Naive thymus-derived CD4-positive, alpha-beta T cell (primary cell): ENCODE measurements around the gene MEX3C. TPM values are rescaled to one million over a fixed set of nuclear protein-coding genes. Genes with fewer than 3 reads are reported as not detected.
A peak's percentile ranks its signal among the peaks of the same experiment; 100 is the strongest.

Experiments used
- ATAC-seq: fragments of 150-1000 bp; cut with Tn5 transposase; 2 replicates; pipeline ENCODE4 v1.10.0; 2021; ENCODE audit warnings: mild to moderate bottlenecking, moderate library complexity
- CTCF ChIA-PET: fragments of 350-600 bp; sonication (Branson Sonifier 250); formaldehyde crosslinking; loops from one replicate; lab custom pipeline; 2021; ENCODE audit warnings: antibody characterized with exemption; lab: Charles Lee
- POLR2A ChIA-PET: fragments of 350-600 bp; sonication (Branson Sonifier 250); formaldehyde crosslinking; loops from one replicate; lab custom pipeline; 2021; ENCODE audit warnings: antibody characterized with exemption, inconsistent platforms; lab: Charles Lee
- DNase-seq, 9 donors: peaks; one replicate each; pipeline versions ENCODE4 v3.0.0 to v3.0.0-alpha.2; 2020 to 2022; ENCODE audit warnings: mixed read lengths in 1 of 9
- H3K27ac ChIP-seq: one replicate; pipeline ENCODE4 v1.7.0; 2013; ENCODE audit warnings: mild to moderate bottlenecking, low read depth, low read length, moderate library complexity
- H3K27me3 ChIP-seq, 2 donors: one replicate each; pipeline ENCODE4 v1.7.0; 2013; ENCODE audit warnings: low read length in 2 of 2, mild to moderate bottlenecking in 2 of 2, moderate library complexity in 2 of 2; ENCODE audit not compliant: control insufficient read depth in 2 of 2, insufficient read depth in 2 of 2
- H3K36me3 ChIP-seq, 3 experiments: 1 replicate in 2 of 3; 2 replicates in 1 of 3; pipeline ENCODE4 v1.7.0; 2013; ENCODE audit warnings: low read length in 3 of 3, mild to moderate bottlenecking in 3 of 3, moderate library complexity in 1 of 3; ENCODE audit not compliant: insufficient read depth in 3 of 3, control insufficient read depth in 2 of 3
- H3K4me1 ChIP-seq, 2 donors: one replicate each; pipeline ENCODE4 v1.7.0; 2013; ENCODE audit warnings: low read length in 2 of 2, mild to moderate bottlenecking in 2 of 2, moderate library complexity in 1 of 2; ENCODE audit not compliant: control insufficient read depth in 2 of 2, insufficient read depth in 2 of 2
- H3K4me3 ChIP-seq: 2 replicates; pipeline ENCODE4 v1.7.0; 2013; ENCODE audit warnings: mild to moderate bottlenecking, low read length
- H3K9me3 ChIP-seq, 3 experiments: 1 replicate in 2 of 3; 2 replicates in 1 of 3; pipeline ENCODE4 v1.7.0; 2013; ENCODE audit warnings: low read length in 3 of 3; ENCODE audit not compliant: control insufficient read depth in 2 of 3
- H3K27ac Mint-ChIP-seq, 9 donors: one replicate each; pipeline ENCODE4 v1.8.0; 2020 to 2022; ENCODE audit warnings: mixed read lengths in 9 of 9, mild to moderate bottlenecking in 8 of 9, moderate library complexity in 5 of 9, inconsistent platforms in 2 of 9
- H3K27me3 Mint-ChIP-seq, 5 donors: one replicate each; pipeline ENCODE4 v1.8.0; 2021 to 2022; ENCODE audit warnings: mixed read lengths in 5 of 5, mild to moderate bottlenecking in 1 of 5
- H3K36me3 Mint-ChIP-seq, 5 donors: one replicate each; pipeline ENCODE4 v1.8.0; 2020 to 2022; ENCODE audit warnings: mixed read lengths in 5 of 5, mild to moderate bottlenecking in 3 of 5, inconsistent platforms in 1 of 5
- H3K4me1 Mint-ChIP-seq, 7 donors: one replicate each; pipeline ENCODE4 v1.8.0; 2020 to 2022; ENCODE audit warnings: mixed read lengths in 7 of 7, mild to moderate bottlenecking in 3 of 7, inconsistent platforms in 1 of 7
- H3K4me3 Mint-ChIP-seq, 10 donors: one replicate each; pipeline ENCODE4 v1.8.0; 2020 to 2022; ENCODE audit warnings: mild to moderate bottlenecking in 10 of 10, mixed read lengths in 10 of 10, moderate library complexity in 6 of 10, inconsistent platforms in 2 of 10
- H3K9me3 Mint-ChIP-seq, 11 donors: one replicate each; pipeline ENCODE4 v1.8.0; 2020 to 2022; ENCODE audit warnings: mixed read lengths in 11 of 11, mild to moderate bottlenecking in 4 of 11, inconsistent platforms in 1 of 11, moderate library complexity in 1 of 11
- intact Hi-C, 2 donors: fragments of 100-400 bp; cut with micrococcal nuclease; formaldehyde crosslinking; loops; one replicate each; pipeline ENCODE4 v1.15.1; 2023
- polyA plus RNA-seq, 2 donors: library from polyadenylated mRNA; unstranded; fragments of 300-500 nt; fragmentation: Illumina TruSeq; gene quantifications; one replicate each; pipeline ENCODE4 v1.2.3, GENCODE V29; 2021
- total RNA-seq, 6 experiments: library from RNA in 5 of 6; stranded (reverse) in 5 of 6; gene quantifications; 1 replicate in 5 of 6; 2 replicates in 1 of 6; pipeline ENCODE4 v1.2.3 and lab custom pipeline; 2021 to 2026

The MEX3C gene
- total and polyA plus RNA-seq, 7 experiments from 2014 or later, result 4.3 to 68.8 (median 49.9) TPM

- H3K36me3 ChIP-seq, result no peaks in the 10 kb centered on the region
- no peak overlapping the region for H3K4me3 ChIP-seq
- H3K9me3 ChIP-seq, result no peaks in the 10 kb centered on the region
- no peak overlapping the region for H3K4me3 Mint-ChIP-seq
- H3K9me3 Mint-ChIP-seq, result peaks cover 0 to 14% (median 0%) of the 10 kb centered on the region in 11 donors
- H3K36me3 Mint-ChIP-seq, result no peaks in the 10 kb centered on the region
- intact Hi-C loops, result no loop called here
- CTCF ChIA-PET, result no interaction called here
- H3K27me3 ChIP-seq, result no peaks in the 10 kb centered on the region
- ATAC-seq (no peak), DNase-seq (no peak)
- H3K27ac Mint-ChIP-seq, result no peak overlapping the region
- H3K4me1 ChIP-seq, result no peaks in the 10 kb centered on the region
- POLR2A ChIA-PET, result no interaction called here
- peaks cover 0 to 8% (median 5%) of the 10 kb centered on the region in 5 donors for H3K27me3 Mint-ChIP-seq
- H3K4me1 Mint-ChIP-seq, result peaks cover 0 to 2% (median 0%) of the 10 kb centered on the region in 7 donors
- no peak overlapping the region for H3K27ac ChIP-seq
Observed at GRCh38 chr18:51229328-51229727, 31.8 kb upstream of the MEX3C start.

GRCh38 chr18:51227660-51228059 is 30.2 kb upstream of the MEX3C start:
- Histone ChIP-seq H3K27me3 (no peaks in the 10 kb centered on the region), H3K27ac (no peak overlapping the region), H3K36me3 (no peaks in the 10 kb centered on the region), H3K4me3 (no peak overlapping the region), H3K9me3 (no peaks in the 10 kb centered on the region), H3K4me1 (no peaks in the 10 kb centered on the region)
- no peak overlapping the region for H3K27ac Mint-ChIP-seq
- DNase-seq (no peak), ATAC-seq (no peak)
- no peak overlapping the region for H3K4me3 Mint-ChIP-seq
- ChIA-PET POLR2A (no interaction called here), CTCF (no interaction called here)
- H3K9me3 Mint-ChIP-seq, result peaks cover 0 to 14% (median 0%) of the 10 kb centered on the region in 11 donors
- H3K27me3 Mint-ChIP-seq, result peaks cover 0 to 3% (median 0%) of the 10 kb centered on the region in 5 donors
- intact Hi-C loops, result no loop called here
- no peaks in the 10 kb centered on the region for H3K4me1 Mint-ChIP-seq
- no peaks in the 10 kb centered on the region for H3K36me3 Mint-ChIP-seq

DNA sequence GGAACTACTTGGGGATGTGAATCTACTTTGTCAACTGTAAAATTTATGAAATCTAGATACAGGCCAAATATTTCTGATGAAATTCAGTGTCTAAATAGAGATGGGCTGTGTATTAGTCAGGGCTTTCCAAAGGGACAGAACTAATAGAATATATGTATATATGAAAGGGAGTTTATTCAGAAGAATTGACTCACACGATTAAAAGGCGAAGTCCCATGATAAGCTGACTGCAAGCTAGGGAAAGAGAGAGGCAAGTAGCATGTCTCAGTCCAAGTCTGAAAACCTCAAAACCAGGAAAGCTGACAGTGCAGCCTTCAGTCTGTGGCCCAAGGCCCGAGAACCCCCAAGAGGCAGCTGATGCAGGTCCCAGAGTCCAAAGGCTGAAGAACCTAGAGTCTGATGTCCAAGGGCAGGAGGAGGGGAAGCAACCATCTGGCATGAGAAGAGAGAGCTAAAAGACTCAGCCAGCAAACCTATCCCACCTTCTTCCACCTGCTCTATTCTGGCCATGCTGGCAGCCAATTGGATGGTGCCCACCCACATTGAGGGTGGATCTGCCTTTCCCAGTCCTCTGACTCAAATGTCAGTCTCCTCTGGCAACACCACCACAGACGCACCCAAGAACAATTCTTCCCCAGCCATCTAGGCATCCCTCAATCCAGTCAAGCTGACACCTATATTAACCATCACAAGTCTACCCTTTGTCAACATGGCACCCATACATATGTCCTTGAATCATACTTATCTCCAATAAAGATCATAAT is 29.3 kb upstream of the MEX3C start:
- no peak overlapping the region for H3K27ac ChIP-seq
- Mint-ChIP-seq H3K4me3 (no peak overlapping the region), H3K36me3 (no peaks in the 10 kb centered on the region), H3K27ac (no peak overlapping the region), H3K9me3 (peaks cover 0 to 14% (median 1%) of the 10 kb centered on the region in 11 donors), H3K4me1 (no peaks in the 10 kb centered on the region), H3K27me3 (peaks cover 0 to 5% (median 0%) of the 10 kb centered on the region in 5 donors)
- H3K27me3 ChIP-seq, result no peaks in the 10 kb centered on the region
- H3K9me3 ChIP-seq, result no peaks in the 10 kb centered on the region
- intact Hi-C loops, result no loop called here
- no peak for ATAC-seq
- no peak for DNase-seq
- ChIA-PET CTCF (no interaction called here), POLR2A (no interaction called here)
- H3K4me1 ChIP-seq, result no peaks in the 10 kb centered on the region
- no peak overlapping the region for H3K4me3 ChIP-seq
- H3K36me3 ChIP-seq, result no peaks in the 10 kb centered on the region

- Histone ChIP-seq H3K4me3 (no peak overlapping the region), H3K4me1 (no peaks in the 10 kb centered on the region), H3K27me3 (no peaks in the 10 kb centered on the region), H3K27ac (no peak overlapping the region), H3K9me3 (no peaks in the 10 kb centered on the region), H3K36me3 (no peaks in the 10 kb centered on the region)
- Mint-ChIP-seq H3K4me1 (no peaks in the 10 kb centered on the region), H3K27me3 (peaks cover 0 to 5% (median 3%) of the 10 kb centered on the region in 5 donors), H3K9me3 (peaks cover 0 to 14% (median 1%) of the 10 kb centered on the region in 11 donors), H3K27ac (no peak overlapping the region), H3K36me3 (no peaks in the 10 kb centered on the region), H3K4me3 (no peak overlapping the region)
- POLR2A ChIA-PET, result no interaction called here
- DNase-seq (no peak), ATAC-seq (no peak)
- CTCF ChIA-PET, result no interaction called here
- intact Hi-C loops, result no loop called here
Observed at GRCh38 chr18:51226068-51226467, 28.6 kb upstream of the MEX3C start.

DNA sequence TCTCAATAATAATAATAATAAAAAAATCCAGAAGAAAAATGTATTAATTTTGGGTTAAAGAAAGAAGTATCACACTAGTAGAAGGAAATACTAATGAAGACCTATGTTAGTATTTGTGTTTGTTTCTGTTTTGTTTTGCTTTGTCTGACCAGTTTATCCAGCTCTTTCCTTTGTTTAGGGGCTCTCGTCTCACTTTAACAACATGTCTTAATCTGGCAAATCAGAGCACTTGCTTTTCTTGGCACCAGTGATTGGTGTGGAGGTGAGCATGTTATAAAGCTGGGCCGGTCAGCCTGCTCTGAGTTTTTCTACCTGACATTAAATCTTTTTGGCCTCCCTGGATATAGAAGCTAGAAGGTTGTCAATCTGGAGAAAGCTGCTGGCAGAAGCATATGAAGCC is 15.1 kb upstream of the MEX3C start:
- Mint-ChIP-seq H3K27ac (no peak overlapping the region), H3K9me3 (no peaks in the 10 kb centered on the region), H3K27me3 (no peaks in the 10 kb centered on the region), H3K4me3 (no peak overlapping the region), H3K4me1 (peaks cover 10 to 19% (median 12%) of the 10 kb centered on the region in 7 donors), H3K36me3 (peaks cover 0 to 2% (median 0%) of the 10 kb centered on the region in 5 donors)
- CTCF ChIA-PET, result no interaction called here
- peaks cover 0 to 7% of the 10 kb centered on the region in 2 donors for H3K4me1 ChIP-seq
- DNase-seq (no peak), ATAC-seq (no peak)
- H3K9me3 ChIP-seq, result no peaks in the 10 kb centered on the region
- intact Hi-C loops, result no loop called here
- POLR2A ChIA-PET, result no interaction called here
- H3K36me3 ChIP-seq, result no peaks in the 10 kb centered on the region
- H3K4me3 ChIP-seq, result no peak overlapping the region
- no peaks in the 10 kb centered on the region for H3K27me3 ChIP-seq
- H3K27ac ChIP-seq, result no peak overlapping the region

DNA sequence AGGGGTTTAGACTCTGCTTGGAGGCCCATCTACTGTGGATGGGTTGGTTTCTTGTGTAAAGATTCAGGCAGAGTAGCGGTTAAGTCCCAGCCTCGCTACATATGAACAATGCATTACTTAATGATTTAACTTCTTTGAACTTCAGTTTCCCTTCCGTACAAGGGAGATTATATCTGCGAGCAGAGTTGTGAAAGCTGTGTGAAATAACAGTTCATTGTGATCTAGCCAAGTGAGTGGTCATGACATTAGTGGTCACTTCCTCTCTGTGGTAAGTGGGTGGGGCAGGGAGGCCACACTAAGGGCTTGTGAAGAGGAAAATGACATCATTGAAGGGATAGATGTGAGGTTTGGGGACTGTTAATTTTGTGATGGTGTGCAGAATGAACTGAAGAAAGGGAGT is 14.1 kb upstream of the MEX3C start:
- Mint-ChIP-seq H3K4me3 (peak overlapping the region in 1 of 10 donors; percentile 42), H3K4me1 (peaks cover 10 to 19% (median 12%) of the 10 kb centered on the region in 7 donors), H3K27ac (peak overlapping the region in 6 of 9 donors; percentile 5 to 50 (median 12)), H3K9me3 (no peaks in the 10 kb centered on the region), H3K27me3 (no peaks in the 10 kb centered on the region), H3K36me3 (peaks cover 0 to 2% (median 0%) of the 10 kb centered on the region in 5 donors)
- Histone ChIP-seq H3K4me1 (peaks cover 0 to 7% of the 10 kb centered on the region in 2 donors), H3K27me3 (no peaks in the 10 kb centered on the region), H3K36me3 (no peaks in the 10 kb centered on the region), H3K9me3 (no peaks in the 10 kb centered on the region), H3K27ac (no peak overlapping the region), H3K4me3 (no peak overlapping the region)
- ATAC-seq (peak; percentile 95), DNase-seq (peak in 2 of 9 donors; percentile 14 to 46)
- intact Hi-C loops, result loop anchor here in 1 of 2 donors (1.0 to 2.0 kb wide), 2 partner anchors 13 to 23 kb away; no protein-coding TSS in a partner anchor
- CTCF ChIA-PET, result no interaction called here
- POLR2A ChIA-PET, result no interaction called here
